Measurements from ENCODE around the gene TDG. TPM values are rescaled to one million over a fixed set of nuclear protein-coding genes. Genes with fewer than 3 reads are reported as not detected.
"Not testable (repeated sequence)": the region's sequence is repeated elsewhere in the genome, so short reads cannot be mapped to it uniquely, and the experiment has no call there.

TDG gene
- total RNA-seq, 1 experiment from 2014 or later = 70.3 TPM

- Mint-ChIP-seq H3K9me3 (peaks cover 11 to 15% of the 10 kb centered on the region in 2 experiments), H3K27ac (no peak overlapping the region), H3K4me1 (no peaks in the 10 kb centered on the region), H3K27me3 (ENCODE audit: low read depth) (peaks cover 2% of the 10 kb centered on the region; the same call in 1 of the 2 replicates), H3K36me3 (ENCODE audit: insufficient read depth in 1 of 3, low read depth in 3 of 3) (peaks cover 2 to 8% (median 5%) of the 10 kb centered on the region in 3 experiments; a peak in 3 of 7 replicates), H3K4me3 (no peak overlapping the region)
- Histone ChIP-seq H3T11ph (ENCODE audit: low read length) (no peak overlapping the region), H3K27me3 (ENCODE audit: insufficient read depth, low read length) (no peaks in the 10 kb centered on the region), H4K8ac (replicated peaks; ENCODE audit: insufficient read length, low read depth, low read length) (no peak overlapping the region), H3K23me2 (ENCODE audit: insufficient read length, low read depth, low read length, poor library complexity, severe bottlenecking) (no peaks in the 10 kb centered on the region), H3K4ac (ENCODE audit: low read depth, low read length) (no peak overlapping the region), H2BK12ac (ENCODE audit: insufficient read length, low read depth, low read length) (no peak overlapping the region), H3K4me2 (ENCODE audit: insufficient read depth, insufficient read length, low read length) (no peak overlapping the region), H3K79me2 (ENCODE audit: insufficient read depth, low read length) (no peaks in the 10 kb centered on the region), H3K18ac (ENCODE audit: insufficient read length, low read depth, low read length) (no peak overlapping the region), H3K14ac (ENCODE audit: insufficient read depth, low read length) (no peak overlapping the region), H4K5ac (ENCODE audit: insufficient read length, low read depth, low read length) (no peak overlapping the region), H3K79me1 (ENCODE audit: insufficient read depth, low read depth, low read length, poor library complexity, severe bottlenecking) (no peaks in the 10 kb centered on the region), H3K27ac (ENCODE audit: insufficient read length, low read depth, low read length) (no peak overlapping the region), H3K23ac (ENCODE audit: insufficient read length, low read depth, low read length) (no peak overlapping the region), H3K4me1 (ENCODE audit: insufficient read depth, low read length) (no peaks in the 10 kb centered on the region), H4K20me1 (ENCODE audit: control insufficient read depth, insufficient read depth, insufficient read length) (no peaks in the 10 kb centered on the region), H2BK20ac (ENCODE audit: low read depth, low read length, poor library complexity, severe bottlenecking) (no peak overlapping the region), H3K9ac (ENCODE audit: extremely low read depth, insufficient read length, low read length) (no peak overlapping the region), H2AFZ (ENCODE audit: low read length) (no peak overlapping the region), H2AK5ac (ENCODE audit: insufficient read length, low read length) (no peak overlapping the region), H3K9me3 (ENCODE audit: control insufficient read depth, low read depth, low read length) (no peaks in the 10 kb centered on the region), H2BK5ac (ENCODE audit: insufficient read length, low read length) (no peak overlapping the region), H2BK120ac (ENCODE audit: low read depth, low read length, poor library complexity, severe bottlenecking) (no peak overlapping the region), H2BK15ac (ENCODE audit: low read depth, low read length) (no peak overlapping the region), H4K91ac (ENCODE audit: insufficient read length, low read depth, low read length) (no peak overlapping the region), H3K56ac (ENCODE audit: insufficient read length, low read depth, low read length) (no peak overlapping the region)
- WGBS (ENCODE audit: extremely low coverage, insufficient read length, low lambda C conversion rate) = no CpG with 5 or more reads among the region's 5 CpGs
- DNase-seq = no peak
- no peak for TF ChIP-seq CTCF (conservative IDR thresholded peaks at IDR 0.05)
Measured at GRCh38 chr12:104026841-104027599, 61.3 kb downstream of the TDG start.

- not testable (repeated sequence) for H3K23ac ChIP-seq (ENCODE audit: insufficient read length, low read depth, low read length)
- no CpG with 5 or more reads among the region's 27 CpGs for WGBS (ENCODE audit: extremely low coverage, insufficient read length, low lambda C conversion rate)
Measured at GRCh38 chr12:104030596-104030995, 64.9 kb downstream of the TDG start.

More at GRCh38 chr12:104030596-104030995, 64.9 kb downstream of the TDG start:
- H3K79me2 ChIP-seq (ENCODE audit: insufficient read depth, low read length); H3K36me3 Mint-ChIP-seq (ENCODE audit: insufficient read depth in 1 of 3, low read depth in 3 of 3); H3K18ac ChIP-seq (ENCODE audit: insufficient read length, low read depth, low read length); H3K27ac Mint-ChIP-seq; H3K23me2 ChIP-seq (ENCODE audit: insufficient read length, low read depth, low read length, poor library complexity, severe bottlenecking); H3K4me2 ChIP-seq (ENCODE audit: insufficient read depth, insufficient read length, low read length); H3K14ac ChIP-seq (ENCODE audit: insufficient read depth, low read length); H2BK12ac ChIP-seq (ENCODE audit: insufficient read length, low read depth, low read length); DNase-seq; H4K8ac ChIP-seq (replicated peaks; ENCODE audit: insufficient read length, low read depth, low read length); H2AFZ ChIP-seq (ENCODE audit: low read length); H3T11ph ChIP-seq (ENCODE audit: low read length); H2BK20ac ChIP-seq (ENCODE audit: low read depth, low read length, poor library complexity, severe bottlenecking); H3K4me1 Mint-ChIP-seq; H3K27me3 Mint-ChIP-seq (ENCODE audit: low read depth); H2BK15ac ChIP-seq (ENCODE audit: low read depth, low read length); H3K4me3 Mint-ChIP-seq; H3K27me3 ChIP-seq (ENCODE audit: insufficient read depth, low read length); H3K9me3 ChIP-seq (ENCODE audit: control insufficient read depth, low read depth, low read length); H2AK5ac ChIP-seq (ENCODE audit: insufficient read length, low read length); H3K4ac ChIP-seq (ENCODE audit: low read depth, low read length); H3K4me1 ChIP-seq (ENCODE audit: insufficient read depth, low read length); H2BK5ac ChIP-seq (ENCODE audit: insufficient read length, low read length); H2BK120ac ChIP-seq (ENCODE audit: low read depth, low read length, poor library complexity, severe bottlenecking); H4K5ac ChIP-seq (ENCODE audit: insufficient read length, low read depth, low read length); H3K27ac ChIP-seq (ENCODE audit: insufficient read length, low read depth, low read length); H3K9me3 Mint-ChIP-seq; H4K20me1 ChIP-seq (ENCODE audit: control insufficient read depth, insufficient read depth, insufficient read length); H4K91ac ChIP-seq (ENCODE audit: insufficient read length, low read depth, low read length); H3K9ac ChIP-seq (ENCODE audit: extremely low read depth, insufficient read length, low read length); H3K79me1 ChIP-seq (ENCODE audit: insufficient read depth, low read depth, low read length, poor library complexity, severe bottlenecking); H3K56ac ChIP-seq (ENCODE audit: insufficient read length, low read depth, low read length): not testable (repeated sequence)

All from H9 (cell line).